Thoracic aorta endothelial cell (primary cell): ENCODE data around the gene DNAAF1. TPM values are rescaled to one million over a fixed set of nuclear protein-coding genes. Genes with fewer than 3 reads are reported as not detected.

Experiments
- total RNA-seq: library from RNA; depleted of rRNA; stranded (reverse); fragments of >200 nt; gene quantifications from 2 replicates; pipeline ENCODE4 v1.2.3, GENCODE V29; 2012

DNAAF1 gene
- 0.14 TPM in 1 of 2 replicates, not detected in the other for total RNA-seq

DNA sequence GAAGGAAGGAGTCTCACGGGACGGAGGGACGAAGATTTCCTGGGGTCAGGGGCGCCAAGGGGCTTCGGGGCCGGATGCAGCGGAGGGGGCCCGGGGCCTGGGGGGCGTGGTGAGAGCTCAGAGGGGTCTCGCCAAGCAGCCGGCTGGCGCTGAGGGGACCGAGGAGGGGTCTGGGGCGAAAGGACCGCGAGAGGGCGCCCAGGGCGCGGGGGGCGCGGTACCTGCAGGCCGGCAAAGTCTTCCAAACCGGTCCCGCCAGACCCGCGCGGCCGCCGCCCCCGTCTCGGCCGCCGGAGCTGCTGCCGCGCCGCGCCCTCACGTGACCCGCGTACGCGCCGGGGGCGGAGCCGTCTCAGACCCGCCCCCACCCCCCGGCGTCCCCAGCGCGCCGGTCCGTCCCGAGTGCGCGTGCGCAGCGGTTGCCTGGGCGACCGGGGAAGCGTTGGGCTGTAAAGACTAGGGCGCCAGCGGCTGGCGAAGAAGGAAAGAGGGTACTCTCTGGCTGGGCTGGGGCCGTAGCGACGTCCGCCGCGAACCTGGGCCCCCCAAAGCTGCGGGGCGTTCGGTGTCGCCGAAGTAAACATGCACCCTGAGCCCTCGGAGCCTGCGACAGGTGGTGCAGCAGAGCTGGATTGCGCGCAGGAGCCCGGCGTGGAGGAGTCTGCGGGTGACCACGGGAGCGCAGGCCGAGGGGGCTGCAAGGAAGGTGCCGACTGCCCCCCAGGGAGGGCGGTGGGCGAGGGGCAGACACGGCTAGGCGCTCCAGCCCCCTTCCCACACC, at the start of gene DNAAF1, which contains the start of gene HSDL1:
Gene DNAAF1 (plus strand): TSS at position 450 of the 781 bp plus-strand sequence. CDS start 133 bp downstream, at position 583.
Gene HSDL1 (minus strand): TSS at position 319 of the 781 bp plus-strand sequence. CDS start 13,856 bp downstream, outside the sequence.

DNA sequence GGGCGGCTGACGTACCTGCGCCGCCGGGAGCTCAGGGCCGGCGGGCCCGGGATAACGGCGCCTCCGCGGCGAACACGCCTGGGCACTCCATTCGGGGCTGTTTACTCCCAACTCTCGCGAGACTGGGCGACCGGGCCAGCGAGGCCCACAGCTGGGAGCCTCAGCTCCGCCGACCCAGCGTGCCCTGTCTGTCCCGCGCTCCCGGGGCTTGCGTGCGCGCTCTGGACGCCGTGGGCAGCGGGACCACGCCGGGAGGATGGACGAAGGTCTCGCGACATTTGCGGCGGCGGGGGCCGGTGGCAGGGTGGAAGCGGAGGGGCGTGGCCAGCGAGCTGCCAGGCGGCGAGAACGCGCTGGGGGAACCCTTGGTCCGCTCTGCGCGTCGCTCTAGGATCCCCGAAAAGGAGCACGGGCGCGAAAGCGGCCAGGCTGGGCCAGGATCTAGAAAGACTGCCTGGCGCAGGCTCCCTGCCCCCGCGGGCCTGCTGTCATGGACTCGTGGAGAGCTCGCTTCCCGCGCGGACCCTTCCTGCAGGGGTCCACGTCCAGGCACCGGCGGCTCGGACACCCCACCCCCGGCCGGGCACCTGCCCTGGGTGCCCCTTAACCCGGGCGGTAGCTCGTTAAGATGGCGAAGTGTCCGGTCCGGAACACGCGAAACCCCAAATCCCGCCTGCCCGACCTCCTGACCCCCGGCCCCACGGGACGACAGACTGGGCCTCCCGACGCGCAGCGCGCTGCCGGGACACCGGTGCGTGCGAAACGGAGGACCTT, 28.2 kb upstream of the DNAAF1 start, which contains the start of gene MBTPS1:
Gene MBTPS1 (minus strand): TSS at position 223 of the 774 bp plus-strand sequence. CDS start 15,159 bp downstream, outside the sequence.

DNA sequence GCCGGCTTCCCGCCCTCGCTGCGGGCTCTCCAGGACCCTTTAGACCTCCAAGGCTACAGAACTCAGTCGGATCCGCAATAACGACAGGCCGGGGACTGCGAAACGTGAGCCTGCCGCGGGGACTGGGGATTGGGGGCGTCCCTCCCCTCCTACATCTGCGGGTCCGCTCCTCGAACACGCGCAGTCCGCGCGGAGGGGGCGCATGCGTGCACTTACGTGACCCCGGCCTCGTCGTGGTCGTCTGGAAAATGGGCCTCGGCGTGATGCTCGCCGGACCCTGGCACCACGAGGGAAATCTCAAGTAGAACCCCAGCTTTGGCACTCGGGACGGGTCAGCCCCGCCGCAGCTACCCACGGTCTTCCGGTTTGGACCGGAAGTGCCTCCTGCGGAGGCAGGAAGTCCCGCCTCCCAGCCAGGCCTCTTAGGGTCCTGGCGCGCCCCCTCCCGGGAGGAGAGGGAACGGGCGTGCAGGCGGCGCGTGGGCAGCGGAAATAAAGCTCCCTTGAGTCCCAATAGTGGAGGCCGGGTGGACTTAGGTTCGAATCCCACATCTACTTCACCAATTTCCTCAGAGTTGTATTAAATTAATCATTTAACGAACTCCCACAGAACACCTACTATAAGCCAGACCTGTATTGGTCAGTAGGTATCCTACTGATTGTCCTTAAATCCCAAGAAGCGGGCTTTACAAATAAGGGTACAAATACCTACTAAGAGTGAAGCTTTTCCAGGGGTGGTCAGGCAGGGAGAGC, 41.8 kb downstream of the DNAAF1 start, which contains the start of gene TAF1C:
Gene TAF1C (minus strand): TSS at position 373 of the 753 bp plus-strand sequence. CDS start 2,069 bp downstream, outside the sequence.

DNA sequence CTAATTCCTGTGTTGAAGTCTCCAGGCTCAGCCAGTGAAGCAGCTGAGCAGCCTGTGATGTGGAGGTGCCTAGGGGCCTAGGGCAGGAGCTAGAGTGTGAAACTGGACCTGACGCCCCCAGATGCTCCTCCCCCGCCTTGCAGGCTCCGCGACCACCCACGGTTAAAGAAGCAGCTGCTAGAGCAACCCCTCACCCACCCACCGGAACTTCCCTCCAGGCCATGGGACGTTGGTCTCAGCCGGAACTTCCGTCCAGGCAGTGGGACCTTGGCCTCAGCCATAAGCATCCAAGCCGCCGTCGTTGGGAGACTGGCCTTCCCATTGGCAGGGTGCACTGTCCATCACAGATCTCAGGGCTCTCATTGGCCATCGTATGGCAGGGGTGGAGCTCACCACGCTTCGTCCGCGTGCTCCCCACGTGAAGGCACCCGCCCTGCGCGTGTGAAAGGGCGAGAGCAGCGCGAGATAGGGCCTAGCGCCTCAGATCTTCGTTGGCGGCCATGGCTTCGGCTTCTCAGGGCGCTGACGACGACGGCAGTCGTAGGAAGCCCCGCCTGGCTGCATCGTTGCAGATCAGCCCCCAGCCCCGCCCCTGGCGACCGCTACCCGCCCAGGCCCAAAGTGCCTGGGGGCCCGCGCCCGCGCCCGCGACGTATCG, 45.8 kb downstream of the DNAAF1 start, which contains the start of gene ADAD2:
Gene ADAD2 (plus strand): TSS at position 427 of the 658 bp plus-strand sequence. CDS start 74 bp downstream, at position 501.

Other genes starting within 250 kb of the DNAAF1 start
- 2.6 and 2.9 TPM in 2 replicates for gene MLYCD, start 246.2 kb upstream of the DNAAF1 start, total RNA-seq
- 5.9 and 6.1 TPM in 2 replicates for gene OSGIN1, start 192.1 kb upstream of the DNAAF1 start, total RNA-seq
- 0.07 and 0.13 TPM in 2 replicates for gene NECAB2, start 177.1 kb upstream of the DNAAF1 start, total RNA-seq
- gene SLC38A8, start 102.5 kb upstream of the DNAAF1 start, total RNA-seq: not detected in 2 replicates
- 131 and 136 TPM in 2 replicates for gene MBTPS1, start 28.4 kb upstream of the DNAAF1 start, total RNA-seq
- 23.9 and 26.4 TPM in 2 replicates for gene HSDL1, start 131 bp upstream of the DNAAF1 start, total RNA-seq
- 29.1 and 39.0 TPM in 2 replicates for gene TAF1C, start 41.7 kb downstream of the DNAAF1 start, total RNA-seq
- not detected in 2 replicates for gene ADAD2, start 45.8 kb downstream of the DNAAF1 start, total RNA-seq
- not detected in 2 replicates for gene KCNG4, start 94.7 kb downstream of the DNAAF1 start, total RNA-seq
- not detected in 2 replicates for gene WFDC1, start 149.6 kb downstream of the DNAAF1 start, total RNA-seq
- not detected in 2 replicates for gene ATP2C2, start 223.2 kb downstream of the DNAAF1 start, total RNA-seq